ENCODE data around the gene BCLAF3. TPM values are rescaled to one million over a fixed set of nuclear protein-coding genes. Genes with fewer than 3 reads are reported as not detected.

Gene BCLAF3
- total RNA-seq, result 6.3 and 20.7 TPM in 2 replicates

DNA sequence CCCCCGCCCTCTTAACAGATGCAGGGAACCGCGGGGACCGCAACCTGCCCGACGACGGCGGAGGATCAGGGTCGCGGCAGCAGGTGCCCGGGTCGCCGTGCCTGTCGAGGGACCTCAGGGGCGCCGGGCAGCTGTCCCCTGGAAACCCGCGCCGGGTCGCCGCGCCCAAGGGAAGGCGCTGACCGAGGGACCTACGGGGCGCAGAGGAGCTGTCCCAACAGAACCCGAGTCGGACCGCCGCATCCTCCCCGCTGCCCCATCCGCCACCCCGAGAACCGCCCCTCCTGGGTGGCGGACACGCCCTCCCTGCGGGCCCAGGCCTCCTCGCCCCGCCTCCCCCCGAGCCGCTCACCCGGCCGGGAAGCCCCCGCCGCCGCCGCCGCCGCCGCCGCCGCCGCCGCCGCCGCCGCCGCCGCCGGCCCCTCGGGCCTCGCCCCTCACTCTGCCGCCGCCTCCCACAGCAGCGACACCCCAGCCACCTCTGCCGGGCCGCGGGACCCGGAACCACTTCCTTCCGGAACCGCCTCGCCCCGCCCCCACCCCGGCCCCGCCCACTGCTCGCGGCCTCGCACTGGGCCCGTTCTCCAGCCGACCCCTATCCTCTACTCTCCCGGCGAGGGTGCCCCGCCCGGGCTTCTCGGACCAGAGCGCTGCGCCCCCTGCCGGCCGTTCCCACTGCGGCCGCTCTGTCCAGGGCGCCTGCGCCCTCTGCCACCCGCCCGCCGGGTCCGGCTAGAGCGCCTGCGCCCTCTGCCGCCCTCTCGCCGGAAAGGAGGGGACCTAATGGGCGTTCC lies at the start of gene BCLAF3:
TSS of gene BCLAF3 (minus strand) at position 506 of the 794 bp plus-strand sequence. CDS start 20,797 bp downstream, outside the sequence.
- peak; percentile 52 for DNase-seq (ENCODE audit: low read depth)

DNA sequence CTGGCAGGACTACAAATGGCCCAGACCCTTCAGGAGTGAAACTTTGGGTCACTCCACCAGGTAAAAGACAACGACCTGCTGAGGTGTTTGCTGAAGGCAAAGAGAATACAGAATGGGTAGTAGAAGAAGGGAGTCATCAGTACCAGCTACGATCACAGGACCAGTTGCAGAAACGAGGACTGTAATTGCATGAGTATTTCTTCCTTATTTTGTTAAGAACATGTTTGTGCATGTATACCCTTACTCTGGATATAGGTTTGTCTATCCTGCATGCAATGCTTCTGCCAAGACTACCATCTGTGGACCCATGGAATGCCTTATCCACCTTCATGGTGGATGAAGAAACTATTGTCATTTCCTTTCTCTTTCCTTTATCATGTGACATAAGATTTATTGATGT lies 48.1 kb upstream of the BCLAF3 start:
- no peak for DNase-seq (ENCODE audit: low read depth)

DNA sequence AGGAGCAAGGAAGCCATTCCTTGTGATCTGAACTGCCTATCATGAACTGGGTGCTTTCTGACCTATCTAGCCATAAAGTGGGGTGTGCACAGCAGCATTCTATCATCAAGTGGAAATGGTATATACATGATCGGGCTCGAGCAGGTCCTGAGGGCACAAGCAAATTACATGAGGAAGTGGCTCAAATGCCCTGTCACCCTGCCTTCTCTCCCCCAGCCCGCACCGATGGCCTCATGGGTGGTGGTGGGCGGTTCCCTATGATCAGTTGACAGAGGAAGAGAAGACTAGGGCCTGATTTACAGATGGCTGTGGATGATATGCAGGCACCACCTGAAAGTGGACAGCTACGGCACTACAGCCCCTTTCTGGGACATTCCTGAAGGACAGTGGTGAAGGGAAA lies 46.3 kb upstream of the BCLAF3 start:
- no peak for DNase-seq (ENCODE audit: low read depth)

DNA sequence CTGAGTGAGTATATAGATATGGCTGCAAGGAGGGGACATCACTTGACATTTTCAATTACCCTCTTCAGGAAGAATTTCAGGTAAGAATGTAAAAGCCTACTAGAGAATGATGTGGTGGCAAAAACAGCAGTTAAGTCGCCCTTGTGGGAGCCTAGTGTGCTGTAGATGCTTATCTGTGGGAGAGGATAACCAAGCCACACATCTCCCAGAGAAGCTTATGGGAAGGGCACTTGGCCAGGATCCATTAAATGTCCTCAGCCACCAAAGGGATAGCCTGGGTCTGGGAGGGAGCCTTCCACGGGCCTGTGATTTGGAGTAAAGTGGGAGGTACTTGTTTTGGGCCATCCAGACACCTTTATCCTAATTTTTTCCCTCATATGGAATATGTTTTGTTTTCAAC lies 41.3 kb upstream of the BCLAF3 start:
- no peak for DNase-seq (ENCODE audit: low read depth)

DNA sequence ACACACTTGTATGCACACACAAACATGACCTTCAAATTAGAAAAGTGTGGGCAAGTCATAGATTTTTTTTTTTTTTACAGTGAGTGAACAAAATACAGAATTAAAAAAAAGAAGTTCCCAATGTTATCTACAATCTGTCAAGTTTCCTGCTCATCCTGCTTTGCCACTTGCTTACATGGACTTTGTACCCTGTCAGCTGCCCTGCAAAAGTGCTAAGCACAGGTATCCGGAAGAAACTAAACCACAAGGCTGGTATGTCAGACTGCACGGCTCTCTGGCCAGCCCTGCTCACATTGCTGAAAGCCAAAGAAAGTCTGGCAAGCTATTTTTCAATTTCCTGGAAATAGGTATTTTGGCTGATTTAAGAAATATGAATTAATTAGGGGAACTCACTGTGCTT lies 38.9 kb upstream of the BCLAF3 start:
- DNase-seq (ENCODE audit: low read depth), result peak; percentile 72

DNA sequence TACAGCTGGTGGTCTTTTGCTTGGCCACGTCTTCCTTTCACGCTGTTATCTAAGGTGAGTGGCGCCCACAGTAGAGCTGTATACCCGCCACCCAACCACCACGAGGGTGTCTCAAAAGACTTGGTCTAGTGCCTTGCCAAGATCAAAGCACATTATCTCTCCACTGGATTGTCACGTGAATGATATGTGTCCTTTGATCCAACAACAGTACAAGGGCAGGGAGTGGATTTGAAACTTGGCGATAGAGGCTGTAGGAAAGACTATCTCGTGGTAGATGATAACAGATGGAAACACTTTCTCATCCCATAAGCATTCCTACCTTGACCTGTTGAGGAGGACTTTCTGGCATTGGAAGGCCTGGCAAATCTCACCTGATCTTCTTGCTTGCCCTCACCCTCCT lies 37.7 kb upstream of the BCLAF3 start:
- DNase-seq (ENCODE audit: low read depth), result no peak

DNA sequence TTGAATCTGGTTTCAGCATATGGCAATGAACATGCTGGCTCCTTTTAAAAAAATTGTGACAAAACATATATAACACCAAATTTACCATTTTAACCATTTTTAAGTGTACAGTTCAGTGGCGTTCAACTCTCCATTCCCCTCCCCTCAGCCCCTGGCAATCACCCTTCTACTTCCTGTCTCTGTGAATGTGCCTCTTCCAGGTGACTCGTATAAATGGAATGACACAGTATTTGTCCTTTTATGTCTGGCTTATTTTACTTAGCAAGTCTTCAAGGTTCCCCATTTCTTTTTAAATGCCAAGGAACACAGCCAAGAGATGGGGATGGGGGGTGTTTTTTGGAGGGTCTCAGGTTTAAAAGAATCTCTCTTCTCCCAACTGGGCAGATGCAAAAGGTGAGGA lies 35.4 kb upstream of the BCLAF3 start:
- peak; percentile 78 for DNase-seq (ENCODE audit: low read depth)

DNA sequence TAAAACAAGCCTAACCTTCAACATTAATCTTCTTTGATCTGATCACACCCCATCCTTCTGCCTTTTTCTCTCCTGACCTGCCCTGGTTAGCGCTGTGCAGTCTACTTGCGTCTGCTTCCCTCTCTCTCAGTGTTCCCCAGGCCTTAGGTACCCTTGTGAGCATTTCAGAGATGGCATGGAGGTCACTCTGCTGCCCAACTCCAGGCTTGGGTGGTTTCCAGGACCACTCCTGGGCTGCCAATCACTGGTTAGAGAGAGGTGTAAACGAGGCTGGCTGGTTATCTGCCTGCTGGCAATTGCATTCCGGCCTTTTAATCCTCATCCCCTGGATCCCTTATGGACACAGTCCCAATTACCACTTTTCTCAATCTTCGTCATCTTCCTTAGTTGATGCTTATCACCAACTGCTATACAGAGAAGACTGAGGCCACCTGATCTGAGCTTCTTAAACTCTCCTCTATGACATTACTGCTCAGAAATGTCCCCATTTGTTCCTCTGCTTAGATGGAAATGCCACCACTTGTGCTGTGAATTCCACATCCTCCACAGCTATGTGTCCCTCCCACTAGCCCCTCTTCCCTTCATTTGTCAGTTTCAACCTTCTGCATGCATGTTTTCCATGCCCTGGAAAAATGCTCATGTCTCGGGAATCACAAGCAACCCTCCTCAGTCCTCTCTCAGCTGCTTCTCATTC lies 29.0 kb upstream of the BCLAF3 start:
- no peak for DNase-seq (ENCODE audit: low read depth)

DNA sequence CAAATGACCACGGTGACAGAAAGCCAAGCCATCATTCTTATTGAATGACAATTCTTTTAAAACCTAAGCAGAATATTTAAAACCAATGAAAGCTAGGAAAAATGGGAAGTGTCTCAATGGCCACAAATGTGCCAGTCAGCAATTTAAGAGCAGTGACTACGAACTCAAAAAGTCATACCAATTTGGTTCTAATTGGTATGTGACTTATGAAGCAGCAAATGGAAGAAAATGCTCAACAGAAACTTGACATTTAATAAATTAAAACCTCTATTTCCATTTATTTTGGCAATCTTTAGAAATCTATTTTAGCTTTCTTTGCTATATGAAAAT lies 25.7 kb upstream of the BCLAF3 start:
- no peak for DNase-seq (ENCODE audit: low read depth)

DNA sequence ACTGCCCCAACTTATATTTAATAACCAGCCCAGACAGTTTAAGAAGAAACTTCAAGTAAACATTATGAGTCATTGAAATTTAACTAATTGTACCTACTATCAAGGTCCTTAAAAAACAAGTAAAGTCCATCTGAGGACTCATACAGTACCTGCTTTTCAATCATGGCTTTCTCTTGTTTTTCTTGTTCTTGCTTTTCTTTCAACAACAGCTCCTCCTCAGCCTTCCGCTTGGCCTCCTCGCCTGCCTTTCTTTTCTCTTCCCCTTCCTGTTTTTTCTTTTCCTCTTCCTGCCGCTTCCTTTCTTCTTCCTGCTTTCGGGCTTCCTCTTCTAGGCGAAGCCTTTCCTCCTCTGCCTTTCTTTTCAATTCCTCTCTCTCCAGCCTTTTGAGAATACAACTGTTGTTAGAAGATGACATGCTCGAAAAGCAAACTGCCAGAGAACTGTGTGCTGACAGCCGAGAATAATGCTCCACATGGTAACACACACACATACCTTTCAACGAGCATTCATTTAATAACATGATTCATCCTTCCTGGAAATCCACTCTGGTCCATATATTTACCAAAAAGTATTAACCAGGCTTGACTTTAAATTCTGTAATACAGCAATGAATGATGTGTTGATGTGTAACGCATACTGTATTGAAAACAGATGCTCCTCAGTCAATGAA lies 25.2 kb upstream of the BCLAF3 start:
- no peak for DNase-seq (ENCODE audit: low read depth)

DNA sequence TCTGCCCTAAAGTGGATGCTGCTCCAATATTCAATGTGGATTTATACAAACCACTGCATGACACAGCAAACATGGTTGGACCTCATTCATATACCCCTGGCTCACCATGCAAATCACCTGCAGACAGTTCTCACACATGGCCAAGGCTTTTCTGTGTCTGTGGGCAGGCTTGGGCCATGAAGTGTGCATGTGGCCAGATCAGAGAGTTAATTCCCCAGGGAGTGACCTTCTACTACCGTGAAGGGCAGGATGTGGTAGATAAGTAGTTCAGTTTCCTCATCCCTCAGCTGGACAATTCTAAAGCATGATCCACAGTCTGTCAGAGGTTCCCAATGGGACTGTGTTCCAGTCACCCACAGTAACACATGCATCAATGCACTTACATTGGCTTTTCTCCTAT lies 24.6 kb upstream of the BCLAF3 start:
- no peak for DNase-seq (ENCODE audit: low read depth)

DNA sequence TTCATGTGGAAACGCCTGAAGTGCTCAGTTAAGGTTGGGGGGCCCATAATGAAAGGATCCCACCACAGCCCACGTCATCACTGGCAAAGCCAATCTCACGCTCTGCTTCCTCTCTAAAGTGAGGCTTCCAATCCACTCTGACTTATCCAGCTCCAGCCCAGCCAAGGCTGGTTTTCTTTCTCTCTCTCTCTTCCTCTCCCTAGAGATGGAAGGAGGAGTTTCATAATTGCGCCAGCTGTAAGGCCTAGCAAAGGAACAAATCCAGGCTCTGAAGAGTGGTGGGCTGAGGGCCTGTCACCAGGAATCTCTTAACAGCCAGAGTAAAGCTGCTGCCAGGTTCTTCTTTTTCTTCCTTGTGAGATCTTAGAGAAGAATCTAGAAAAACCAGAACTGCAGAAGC lies 20.7 kb upstream of the BCLAF3 start:
- DNase-seq (ENCODE audit: low read depth), result no peak

DNA sequence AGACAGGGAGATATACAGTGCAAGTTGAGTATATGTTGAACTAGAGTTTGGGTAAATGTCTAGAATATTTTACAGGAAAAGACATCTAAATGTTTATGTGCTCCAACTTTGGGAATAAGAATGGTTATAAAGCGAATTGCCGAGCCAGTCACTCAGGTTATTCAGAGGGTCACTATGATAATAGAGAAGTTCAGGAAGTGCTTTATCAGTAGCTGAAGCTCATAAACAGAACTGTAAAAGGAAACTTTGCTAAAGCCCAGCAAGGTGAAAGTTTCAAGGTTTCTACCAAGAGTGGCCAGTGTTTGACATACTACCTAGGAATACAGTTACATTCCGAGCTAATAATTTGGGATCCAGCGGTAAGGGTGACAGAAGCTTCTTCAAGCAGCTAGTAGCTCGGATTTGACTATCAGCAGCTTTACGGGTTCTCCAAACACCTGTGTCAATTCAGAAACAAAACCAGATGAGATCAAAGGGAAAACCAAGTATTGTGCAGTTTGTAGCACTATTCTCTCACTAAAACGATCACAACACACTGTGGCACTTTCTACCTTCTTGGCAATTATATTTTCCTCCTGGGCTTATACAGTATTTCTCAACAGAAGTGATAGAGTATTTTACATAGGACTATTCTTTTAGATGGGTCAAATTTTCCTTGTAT lies 17.2 kb upstream of the BCLAF3 start:
- no peak for DNase-seq (ENCODE audit: low read depth)

DNA sequence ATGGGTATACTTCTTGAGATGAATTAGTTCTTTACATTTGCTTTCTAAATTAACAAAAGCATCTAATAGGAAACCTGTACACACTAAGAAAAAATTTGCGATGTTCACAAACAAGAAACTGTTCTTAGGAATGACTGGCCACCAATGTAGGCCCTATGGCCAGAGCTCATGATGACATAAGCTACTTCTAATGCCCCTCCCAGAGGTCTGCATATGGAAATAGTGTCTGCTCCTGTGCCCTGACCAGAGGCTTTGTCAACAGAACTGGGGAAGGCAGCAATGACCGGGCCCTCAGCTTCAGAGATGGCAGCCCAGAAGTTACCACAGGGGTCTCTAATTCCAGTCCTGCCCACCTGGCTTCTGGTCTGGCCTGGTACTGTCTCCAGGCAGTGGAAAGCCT lies 15.0 kb upstream of the BCLAF3 start:
- DNase-seq (ENCODE audit: low read depth), result no peak

DNA sequence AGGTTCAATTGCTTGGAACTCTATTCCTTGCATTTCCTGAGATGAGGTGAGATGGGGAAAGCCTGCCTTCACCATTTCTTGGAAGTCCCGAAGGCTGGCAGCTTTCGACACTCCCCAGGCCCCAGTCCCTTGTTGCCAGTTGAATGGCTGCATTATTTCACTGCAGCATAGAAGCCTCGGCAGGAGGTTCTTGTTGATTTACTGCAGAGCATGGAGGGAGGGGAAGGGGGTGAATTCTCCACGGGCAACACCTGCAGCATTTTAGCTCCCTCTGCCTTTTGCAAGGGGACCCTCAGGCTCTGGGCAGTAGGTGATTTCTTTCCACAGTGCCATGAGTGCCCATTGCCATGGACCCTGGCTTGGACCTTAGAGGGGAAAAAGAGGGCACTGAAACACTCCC lies 10.7 kb upstream of the BCLAF3 start:
- DNase-seq (ENCODE audit: low read depth), result peak; percentile 4

DNA sequence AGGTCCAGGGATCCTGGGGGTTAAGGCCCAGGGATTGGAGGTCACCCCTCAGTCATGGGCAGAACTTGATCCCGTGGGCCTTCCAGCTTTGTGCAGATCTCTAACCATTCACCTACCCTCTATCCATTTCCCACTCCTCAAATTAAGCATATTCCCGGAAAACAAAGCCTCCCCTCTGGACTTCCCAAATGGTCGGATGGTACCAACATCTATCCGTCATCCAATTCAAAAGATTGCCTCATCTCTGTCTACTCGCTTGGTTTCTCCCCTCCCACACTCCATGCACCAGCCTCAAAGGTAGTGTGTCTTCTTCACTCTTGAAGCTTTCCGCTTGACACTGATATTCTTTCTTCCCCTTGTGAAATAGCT lies 473 bp upstream of the BCLAF3 start:
- DNase-seq (ENCODE audit: low read depth), result no peak

DNA sequence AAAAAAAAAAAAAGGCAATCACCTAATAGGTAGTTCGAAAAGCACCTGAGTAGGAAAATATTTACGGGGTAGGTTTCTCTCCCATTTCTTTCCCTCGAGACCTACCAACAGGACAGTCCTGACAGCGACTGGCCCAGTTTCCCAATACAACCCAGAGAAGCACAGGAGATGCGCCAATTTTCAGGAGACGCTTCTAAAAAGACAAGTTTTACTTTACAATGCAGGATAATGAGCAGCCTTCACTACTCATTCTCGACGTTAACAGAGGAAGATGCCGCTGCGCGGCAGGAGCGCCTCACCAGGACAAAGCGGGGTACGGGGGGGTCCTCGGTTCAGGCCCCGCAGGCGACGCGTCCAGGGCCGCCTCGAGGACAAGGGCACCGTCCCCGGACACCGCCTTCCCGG lies 708 bp downstream of the BCLAF3 start:
- DNase-seq (ENCODE audit: low read depth), result no peak

DNA sequence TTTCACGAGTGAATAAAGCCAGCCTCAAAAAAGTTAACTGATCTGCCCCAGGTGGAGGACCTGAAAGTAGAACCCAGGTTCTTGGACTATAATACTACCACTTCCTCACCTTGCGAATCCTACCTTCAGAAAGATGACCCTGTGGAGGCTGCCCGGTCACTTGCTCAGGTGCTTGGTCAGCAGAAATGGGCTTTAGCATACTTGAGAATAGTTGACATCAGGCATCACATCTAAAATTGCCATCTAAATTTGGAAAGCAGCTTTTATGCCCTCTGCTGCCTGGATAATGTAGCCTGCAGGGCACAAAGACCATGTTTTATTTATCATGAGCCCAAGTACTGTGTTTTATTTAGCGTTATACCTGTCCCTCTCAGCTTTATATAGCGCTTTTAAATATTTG lies 3.0 kb downstream of the BCLAF3 start:
- DNase-seq (ENCODE audit: low read depth), result no peak

DNA sequence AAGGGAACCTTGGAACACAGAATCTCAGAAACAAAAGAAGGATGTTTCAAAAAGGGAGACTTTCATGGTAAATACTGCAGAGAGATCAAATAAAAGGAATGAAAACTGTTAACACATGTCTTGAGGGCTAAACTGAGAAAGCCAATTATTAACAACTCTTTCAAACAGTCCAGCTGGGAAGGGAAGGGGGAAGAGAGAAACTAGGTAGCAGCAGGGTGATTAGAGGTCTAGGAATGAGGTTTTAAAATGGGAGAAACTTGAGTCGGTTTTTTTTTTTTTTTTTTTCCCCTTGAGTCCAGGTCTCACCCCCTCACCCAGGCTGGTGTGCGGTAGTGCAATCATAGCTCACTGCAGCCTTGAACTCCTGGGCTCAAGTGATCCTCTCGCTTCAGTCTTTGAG lies 4.3 kb downstream of the BCLAF3 start:
- DNase-seq (ENCODE audit: low read depth), result peak; percentile 75

DNA sequence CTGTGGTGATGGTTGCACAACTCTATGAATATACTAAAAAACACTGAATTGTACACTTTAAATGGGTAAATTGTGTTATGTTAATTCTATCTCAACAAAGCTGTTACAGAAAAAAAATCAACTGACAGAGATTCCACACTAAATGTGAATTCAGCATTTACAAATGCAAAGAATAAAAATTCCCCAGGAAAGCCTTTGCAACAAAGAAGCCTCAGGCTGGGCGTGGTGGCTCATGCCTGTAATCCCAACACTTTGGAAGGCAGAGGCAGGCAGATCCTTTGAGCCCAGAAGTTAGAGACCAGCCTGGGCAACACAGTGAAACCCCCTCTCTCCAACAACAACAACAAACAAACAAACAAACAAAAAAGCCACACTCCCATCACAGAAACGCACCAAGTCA lies 8.9 kb downstream of the BCLAF3 start:
- DNase-seq (ENCODE audit: low read depth), result no peak

DNA sequence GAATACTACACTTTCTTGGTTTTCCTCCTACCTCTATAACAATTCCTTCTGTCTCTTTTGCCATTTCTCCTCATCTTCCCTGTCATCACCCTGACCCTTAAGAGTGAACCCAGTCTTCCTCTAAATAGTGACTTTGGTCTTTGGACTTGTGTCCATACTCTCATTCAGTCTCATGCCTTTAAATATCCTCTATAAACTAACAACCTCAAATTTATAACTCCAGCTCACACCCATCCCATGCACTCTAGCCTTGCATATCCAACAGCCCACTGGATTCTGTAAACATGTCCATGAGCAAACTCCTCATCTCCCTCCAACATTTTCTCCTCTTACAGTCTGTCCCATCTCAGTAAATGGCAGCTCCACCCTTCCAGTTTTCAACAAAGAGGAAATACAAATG lies 15.0 kb downstream of the BCLAF3 start:
- DNase-seq (ENCODE audit: low read depth), result no peak

DNA sequence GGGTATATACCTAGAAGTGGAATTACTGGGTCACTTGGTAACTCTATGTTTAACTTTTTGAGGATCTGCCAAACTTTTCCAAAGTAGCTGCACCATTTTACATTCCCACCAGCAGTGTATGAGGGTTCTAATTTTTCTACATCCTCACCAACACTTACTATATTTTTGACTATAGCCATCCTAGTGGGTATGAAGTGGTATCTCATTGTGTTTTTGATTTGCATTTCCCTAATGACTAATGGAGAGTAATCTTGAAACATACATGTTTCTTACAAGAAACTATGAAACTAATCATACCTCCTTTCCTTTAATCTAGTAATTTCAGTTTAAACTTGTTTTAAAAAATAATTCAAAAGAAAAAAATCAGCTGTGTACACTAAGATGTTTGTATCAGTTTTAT lies 17.9 kb downstream of the BCLAF3 start:
- DNase-seq (ENCODE audit: low read depth), result no peak

DNA sequence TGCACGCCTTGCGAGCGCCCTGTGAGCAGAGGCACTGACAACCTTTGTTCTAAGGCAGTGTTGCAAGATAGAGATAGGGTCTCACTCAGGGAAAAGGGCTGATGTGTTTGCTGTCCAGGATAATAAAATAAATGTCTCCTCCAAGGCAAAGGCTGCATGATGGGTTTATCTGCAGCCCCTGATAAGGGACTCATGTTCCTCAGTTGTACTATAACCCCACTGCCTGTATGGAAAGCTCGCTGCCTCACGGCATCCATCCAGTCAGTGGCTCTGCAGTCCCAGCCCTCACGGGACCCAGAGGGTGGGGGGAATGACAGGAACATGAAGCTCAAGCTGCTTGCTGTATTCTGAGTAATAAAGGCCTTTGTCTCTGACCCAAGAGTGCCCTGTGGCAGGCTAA lies 22.6 kb downstream of the BCLAF3 start:
- DNase-seq (ENCODE audit: low read depth), result no peak
